Spleen (tissue), 11 donors: Measurements from ENCODE around the gene TBL1XR1. TPM values are rescaled to one million over a fixed set of nuclear protein-coding genes. Genes with fewer than 3 reads are reported as not detected.

Experiments used
- DNase-seq: peaks from one replicate; pipeline ENCODE4 v3.0.0-alpha.2; 2020
- H3K27ac ChIP-seq, 8 donors: fragments of 200-600 bp; sonication (generic) in 7 of 8; 1 replicate in 4 of 8; 2 replicates in 4 of 8; pipeline versions ENCODE4 v1.5.0 to v1.8.0; 2016 to 2021; ENCODE audit warnings: inconsistent platforms in 4 of 8, mild to moderate bottlenecking in 4 of 8, moderate library complexity in 1 of 8
- H3K27me3 ChIP-seq, 7 donors: fragments of 200-600 bp; sonication (generic) in 6 of 7; replicated peaks in 1 of 7; 1 replicate in 4 of 7; 2 replicates in 3 of 7; pipeline versions ENCODE4 v1.5.0 to v1.8.0; 2016 to 2021; ENCODE audit warnings: inconsistent platforms in 3 of 7, mild to moderate bottlenecking in 1 of 7
- H3K36me3 ChIP-seq, 6 donors: fragments of 200-600 bp; sonication (generic) in 5 of 6; 1 replicate in 4 of 6; 2 replicates in 2 of 6; pipeline versions ENCODE4 v1.5.0 to v1.8.0; 2016 to 2021; ENCODE audit warnings: inconsistent platforms in 2 of 6
- H3K4me1 ChIP-seq, 6 donors: fragments of 200-600 bp; sonication (generic) in 5 of 6; 1 replicate in 3 of 6; 2 replicates in 3 of 6; pipeline versions ENCODE4 v1.5.0 to v1.8.0; 2016 to 2021; ENCODE audit warnings: inconsistent platforms in 3 of 6
- H3K4me3 ChIP-seq, 8 donors: fragments of 200-600 bp; sonication (generic) in 7 of 8; 1 replicate in 4 of 8; 2 replicates in 4 of 8; pipeline versions ENCODE4 v1.5.0 to v1.8.0; 2016 to 2021; ENCODE audit warnings: inconsistent platforms in 4 of 8, mild to moderate bottlenecking in 4 of 8, moderate library complexity in 2 of 8
- H3K9me3 ChIP-seq, 8 donors: fragments of 200-600 bp; sonication (generic) in 7 of 8; 1 replicate in 4 of 8; 2 replicates in 4 of 8; pipeline versions ENCODE4 v1.5.0 to v1.8.0; 2016 to 2021; ENCODE audit warnings: inconsistent platforms in 4 of 8
- POLR2A ChIP-seq, 3 donors: fragments of 450-650 bp; IDR thresholded peaks; one replicate each; pipeline ENCODE4 v1.5.1; 2017; ENCODE audit warnings: antibody characterized with exemption in 3 of 3, mild to moderate bottlenecking in 1 of 3
- POLR2AphosphoS5 ChIP-seq, 3 donors: sonication (generic); formaldehyde crosslinking; IDR thresholded peaks; one replicate each; pipeline ENCODE4 v1.5.1; 2017; ENCODE audit warnings: antibody characterized with exemption in 3 of 3
- WGBS, 5 donors: extraction: QIAGEN DNeasy Blood & Tissue Kit in 3 of 5; methylation state at CpG; one replicate each; pipeline versions ENCODE4 v1.1.5 to v1.1.7; 2013 to 2018; 5-methylcytosine and 5-hydroxymethylcytosine counted together
- intact Hi-C: fragments of 100-400 bp; cut with DNase I; formaldehyde crosslinking; loops from one replicate; pipeline ENCODE4 v1.15.0; 2023; ENCODE audit warnings: low total_unique reads
- polyA plus RNA-seq, 3 donors: library from polyadenylated mRNA; stranded (reverse); fragments of 200-250 nt; gene quantifications; one replicate each; pipeline ENCODE4 v1.2.1, GENCODE V29; 2013
- total RNA-seq, 7 donors: library from RNA; depleted of rRNA in 3 of 7; stranded (reverse); fragments of >200 nt in 3 of 7; fragmentation: NEBNext Ultra II Directional in 4 of 7; extraction: Animal tissue kit (Norgen Biotek cat#: 25700) in 4 of 7; gene quantifications; one replicate each; pipeline versions ENCODE4 v1.1.0 to v1.2.1, GENCODE V29; 2016 to 2021
- TF ChIP-seq, protein P1 (sequence below), 11 experiments: fragments of 200-600 bp in 7 of 11; fragments of 450-650 bp in 4 of 11; sonication (generic) in 4 of 11; IDR thresholded peaks in 8 of 11; conservative IDR thresholded peaks in 3 of 11; 1 replicate in 7 of 11; 2 replicates in 4 of 11; pipeline versions ENCODE4 v1.4.0 to v1.8.0; 2016 to 2021; ENCODE audit warnings: antibody characterized with exemption in 11 of 11, inconsistent platforms in 4 of 11, mild to moderate bottlenecking in 1 of 11
- donor health status: healthy with polysubstance abuse.
- donor health status: DM: no; HTN: no; CAD: no; lungs with moderate emphysema.
- donor health status: DM: no; HTN: no; CAD: no.
- donor health status: Bipolar disorder and iron deficiency.
- donor health status: healthy.
- donor health status: DM: no; HTN: no; CAD: no.
- donor health status: DM: yes; HTN: yes; CAD: no.

Gene TBL1XR1
- total and polyA plus RNA-seq, 10 donors, result 32.4 to 168 (median 97.2) TPM

DNA sequence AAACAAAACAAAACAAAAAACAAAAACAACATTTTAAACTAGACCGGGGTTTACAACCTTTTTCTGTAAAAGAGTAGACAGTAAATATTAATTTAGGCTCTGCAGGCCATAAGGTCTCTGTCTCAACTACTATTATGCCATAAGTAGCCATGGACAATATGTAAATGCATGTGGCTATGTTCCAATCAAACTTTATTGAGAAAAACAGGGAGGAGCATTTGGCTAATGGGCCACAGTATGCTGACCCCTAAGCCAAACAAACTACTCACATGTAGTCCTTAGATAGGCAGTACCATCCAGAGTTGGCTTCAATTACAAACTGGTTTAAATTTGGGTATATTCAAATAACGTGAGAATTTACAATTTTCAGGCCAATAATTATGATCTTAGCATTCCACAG is 144.2 kb downstream of the TBL1XR1 start:
- WGBS, 5 donors, result 88 to 98% (median 93%) methylated on average over 2 of the region's 2 CpGs
- Histone ChIP-seq H3K9me3 (no peaks in the 10 kb centered on the region), H3K4me3 (no peak overlapping the region), H3K36me3 (peaks cover 0 to 51% (median 17%) of the 10 kb centered on the region in 6 donors), H3K27me3 (no peaks in the 10 kb centered on the region), H3K27ac (peak overlapping the region in 1 of 8 donors; percentile 10), H3K4me1 (peaks cover 5 to 59% (median 28%) of the 10 kb centered on the region in 6 donors)
- TF ChIP-seq, protein P1, sequence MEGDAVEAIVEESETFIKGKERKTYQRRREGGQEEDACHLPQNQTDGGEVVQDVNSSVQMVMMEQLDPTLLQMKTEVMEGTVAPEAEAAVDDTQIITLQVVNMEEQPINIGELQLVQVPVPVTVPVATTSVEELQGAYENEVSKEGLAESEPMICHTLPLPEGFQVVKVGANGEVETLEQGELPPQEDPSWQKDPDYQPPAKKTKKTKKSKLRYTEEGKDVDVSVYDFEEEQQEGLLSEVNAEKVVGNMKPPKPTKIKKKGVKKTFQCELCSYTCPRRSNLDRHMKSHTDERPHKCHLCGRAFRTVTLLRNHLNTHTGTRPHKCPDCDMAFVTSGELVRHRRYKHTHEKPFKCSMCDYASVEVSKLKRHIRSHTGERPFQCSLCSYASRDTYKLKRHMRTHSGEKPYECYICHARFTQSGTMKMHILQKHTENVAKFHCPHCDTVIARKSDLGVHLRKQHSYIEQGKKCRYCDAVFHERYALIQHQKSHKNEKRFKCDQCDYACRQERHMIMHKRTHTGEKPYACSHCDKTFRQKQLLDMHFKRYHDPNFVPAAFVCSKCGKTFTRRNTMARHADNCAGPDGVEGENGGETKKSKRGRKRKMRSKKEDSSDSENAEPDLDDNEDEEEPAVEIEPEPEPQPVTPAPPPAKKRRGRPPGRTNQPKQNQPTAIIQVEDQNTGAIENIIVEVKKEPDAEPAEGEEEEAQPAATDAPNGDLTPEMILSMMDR (IDR thresholded peaks at IDR 0.05 in 8 of 11, conservative IDR thresholded peaks at IDR 0.05 in 3 of 11), result no peak
- TF ChIP-seq POLR2A (IDR thresholded peaks at IDR 0.05) (no peak), POLR2AphosphoS5 (IDR thresholded peaks at IDR 0.05) (no peak)
- intact Hi-C loops, result loop anchor here (10.0 kb wide), 4 partner anchors 142 to 1332 kb away; partner anchors contain the start of gene TBL1XR1
- DNase-seq, result no peak

DNA sequence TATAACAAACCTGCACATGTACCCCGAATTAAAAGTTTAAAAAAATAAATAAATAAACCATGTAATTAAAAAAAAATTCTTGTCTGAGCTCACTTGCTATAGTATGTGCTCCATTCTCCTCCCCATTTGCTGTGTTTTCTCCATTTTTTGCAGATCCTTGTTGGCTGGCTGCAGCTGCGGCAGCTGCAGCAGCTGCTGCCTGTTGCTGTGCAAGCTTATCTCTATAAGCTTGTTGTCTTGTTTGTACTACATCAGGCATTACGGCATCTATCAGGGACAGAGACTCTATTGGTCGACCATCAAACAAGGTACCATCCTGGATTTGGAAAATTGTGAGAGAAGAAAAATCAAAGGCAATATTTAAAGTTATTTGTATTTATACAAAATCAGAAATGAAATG is 145.9 kb downstream of the TBL1XR1 start:
- Histone ChIP-seq H3K27me3 (no peaks in the 10 kb centered on the region), H3K4me3 (no peak overlapping the region), H3K9me3 (no peaks in the 10 kb centered on the region), H3K36me3 (peaks cover 0 to 68% (median 34%) of the 10 kb centered on the region in 6 donors), H3K4me1 (peaks cover 3 to 42% (median 20%) of the 10 kb centered on the region in 6 donors), H3K27ac (peak overlapping the region in 2 of 8 donors; percentile 7 to 12)
- WGBS, 5 donors, result 77 to 83% (median 82%) methylated on average over 4 of the region's 4 CpGs
- no peak for DNase-seq
- intact Hi-C loops, result loop anchor here (10.0 kb wide), 4 partner anchors 143 to 1333 kb away; partner anchors contain the start of gene TBL1XR1
- no peak for TF ChIP-seq POLR2A (IDR thresholded peaks at IDR 0.05)

DNA sequence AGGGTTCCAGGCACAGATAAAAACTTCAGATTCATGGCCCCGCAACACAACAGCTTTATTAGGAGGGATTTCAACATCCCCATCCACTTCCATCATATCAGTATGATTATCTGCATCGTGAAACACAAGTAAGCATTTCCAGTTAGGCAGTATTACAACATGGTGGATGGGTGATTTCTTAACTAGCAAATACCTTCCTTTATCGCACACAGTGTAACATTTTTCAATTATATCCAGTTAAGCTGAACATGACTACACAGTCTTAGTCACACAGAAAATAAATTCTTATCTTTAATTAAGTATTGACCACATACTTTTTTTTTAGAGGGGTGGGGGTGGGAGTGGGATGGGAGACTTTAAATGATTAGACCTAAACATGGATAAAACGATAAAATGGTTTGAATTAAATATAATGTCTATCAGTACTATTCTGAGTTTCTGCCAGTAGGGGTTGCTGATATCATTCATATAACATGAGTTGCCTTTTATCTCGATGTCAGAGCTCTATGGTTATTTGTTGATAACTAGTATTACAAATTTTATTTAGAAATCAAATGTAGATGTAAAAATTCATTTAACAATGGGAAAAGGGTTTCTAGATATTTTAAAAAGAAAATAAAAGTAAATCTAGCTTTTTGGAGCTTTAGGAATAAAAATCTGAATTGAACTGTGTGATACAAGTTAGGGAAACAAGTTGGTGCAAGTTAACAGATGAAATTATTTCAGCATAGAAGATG is 146.6 kb downstream of the TBL1XR1 start:
- Histone ChIP-seq H3K36me3 (peaks cover 0 to 76% (median 42%) of the 10 kb centered on the region in 6 donors), H3K27me3 (no peaks in the 10 kb centered on the region), H3K4me1 (peaks cover 0 to 34% (median 14%) of the 10 kb centered on the region in 6 donors), H3K27ac (peak overlapping the region in 2 of 8 donors; percentile 7 to 12), H3K9me3 (no peaks in the 10 kb centered on the region), H3K4me3 (no peak overlapping the region)
- TF ChIP-seq, protein P1 (IDR thresholded peaks at IDR 0.05 in 8 of 11, conservative IDR thresholded peaks at IDR 0.05 in 3 of 11), result peak in 10 of 11 experiments; percentile 28 to 71 (median 59)
- TF ChIP-seq POLR2A (IDR thresholded peaks at IDR 0.05), result no peak
- DNase-seq, result no peak
- intact Hi-C loops, result loop anchor here (10.0 kb wide), 4 partner anchors 144 to 1334 kb away; partner anchors contain the start of gene TBL1XR1
- 40 to 59% (median 48%) methylated on average over 5 of the region's 5 CpGs for WGBS, 5 donors

DNA sequence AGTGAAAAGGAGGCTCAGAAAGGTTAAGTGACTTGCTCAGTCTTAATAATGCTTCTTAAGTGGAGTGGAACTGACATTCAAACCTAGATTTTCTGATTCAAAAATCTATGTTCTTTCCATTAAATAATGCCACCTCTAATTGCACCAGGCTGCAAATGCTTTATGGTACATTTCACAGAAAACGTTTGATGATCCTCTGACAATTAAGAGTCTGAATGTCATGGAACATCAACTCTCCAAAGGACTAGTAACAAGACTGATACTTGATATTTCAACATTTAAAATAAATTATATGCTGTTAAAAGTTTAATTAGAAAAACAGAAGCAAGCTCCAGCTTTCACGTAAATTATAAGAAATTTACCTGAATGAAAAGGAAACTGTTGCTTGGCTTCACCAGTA is 151.5 kb downstream of the TBL1XR1 start:
- Histone ChIP-seq H3K4me3 (no peak overlapping the region), H3K27ac (no peak overlapping the region), H3K27me3 (no peaks in the 10 kb centered on the region), H3K36me3 (peaks cover 0 to 81% (median 56%) of the 10 kb centered on the region in 6 donors), H3K4me1 (peaks cover 1 to 24% (median 10%) of the 10 kb centered on the region in 6 donors), H3K9me3 (no peaks in the 10 kb centered on the region)
- WGBS, 5 donors, result 84 to 95% (median 93%) methylated on average over 2 of the region's 2 CpGs
- no peak for DNase-seq
- TF ChIP-seq POLR2A (IDR thresholded peaks at IDR 0.05), result no peak
- no peak for TF ChIP-seq POLR2AphosphoS5 (IDR thresholded peaks at IDR 0.05)
- TF ChIP-seq, protein P1 (IDR thresholded peaks at IDR 0.05 in 8 of 11, conservative IDR thresholded peaks at IDR 0.05 in 3 of 11), result no peak
- intact Hi-C loops, result no loop called here
